Tibial nerve (tissue), 4 donors: ENCODE results near the gene IQSEC3. TPM values are rescaled to one million over a fixed set of nuclear protein-coding genes. Genes with fewer than 3 reads are reported as not detected.
"Not testable (repeated sequence)": the region's sequence is repeated elsewhere in the genome, so short reads cannot be mapped to it uniquely, and the experiment has no call there.

Source experiments
- DNase-seq, 2 donors: peaks; one replicate each; pipeline ENCODE4 v3.0.0-alpha.2; 2019; ENCODE audit warnings: low spot score in 2 of 2
- H3K27ac ChIP-seq, 4 donors: fragments of 200-600 bp; sonication (generic) in 3 of 4; one replicate each; pipeline ENCODE4 v1.5.1; 2017 to 2019; ENCODE audit warnings: mild to moderate bottlenecking in 1 of 4
- H3K27me3 ChIP-seq, 2 donors: fragments of 200-600 bp; sonication (generic) in 1 of 2; one replicate each; pipeline versions ENCODE4 v1.5.1 to v1.6.0; 2017 to 2019
- H3K36me3 ChIP-seq, 3 donors: fragments of 200-600 bp; sonication (generic); one replicate each; pipeline ENCODE4 v1.5.1; 2018 to 2019
- H3K4me1 ChIP-seq, 4 donors: fragments of 200-600 bp; sonication (generic) in 3 of 4; one replicate each; pipeline ENCODE4 v1.5.1; 2017 to 2019
- H3K4me3 ChIP-seq, 4 donors: fragments of 200-600 bp; sonication (generic) in 3 of 4; one replicate each; pipeline ENCODE4 v1.5.1; 2017 to 2019; ENCODE audit warnings: mild to moderate bottlenecking in 1 of 4, moderate library complexity in 1 of 4
- H3K9me3 ChIP-seq, 4 donors: fragments of 200-600 bp; sonication (generic) in 3 of 4; one replicate each; pipeline ENCODE4 v1.5.1; 2017 to 2019
- EP300 ChIP-seq, 2 donors: sonication (generic); formaldehyde crosslinking; IDR thresholded peaks; one replicate each; pipeline ENCODE4 v1.6.1; 2017; ENCODE audit warnings: antibody characterized with exemption in 2 of 2, mild to moderate bottlenecking in 1 of 2
- POLR2A ChIP-seq, 2 donors: fragments of 450-650 bp; IDR thresholded peaks; one replicate each; pipeline ENCODE4 v1.6.1; 2017; ENCODE audit warnings: antibody characterized with exemption in 2 of 2, mild to moderate bottlenecking in 2 of 2, moderate library complexity in 2 of 2
- WGBS, 2 donors: methylation state at CpG; one replicate each; pipeline ENCODE4 v1.1.5; 2018; 5-methylcytosine and 5-hydroxymethylcytosine counted together
- total RNA-seq, 4 donors: library from RNA; depleted of rRNA; stranded (reverse); fragments of >200 nt; gene quantifications; one replicate each; pipeline ENCODE4 v1.1.0, GENCODE V29; 2016
- TF ChIP-seq, protein P1 (sequence below), 5 experiments: fragments of 200-600 bp in 3 of 5; fragments of 450-650 bp in 2 of 5; sonication (generic) in 3 of 5; IDR thresholded peaks; one replicate each; pipeline ENCODE4 v1.5.1; 2016 to 2019; ENCODE audit warnings: antibody characterized with exemption in 5 of 5, mild to moderate bottlenecking in 3 of 5, moderate library complexity in 2 of 5

The IQSEC3 gene
- total RNA-seq, 4 donors from 2014 or later = 0.84 to 6.5 (median 1.6) TPM

GRCh38 chr12:51087-51486, 15.5 kb upstream of the IQSEC3 start:
- H3K9me3 ChIP-seq, H3K4me1 ChIP-seq, H3K36me3 ChIP-seq, H3K27ac ChIP-seq, DNase-seq, H3K4me3 ChIP-seq: not testable (repeated sequence)
- WGBS, 2 donors = 47 to 55% methylated on average over 5 of the region's 5 CpGs
- peaks cover 0 to 37% of the 10 kb centered on the region in 2 donors for H3K27me3 ChIP-seq

DNA sequence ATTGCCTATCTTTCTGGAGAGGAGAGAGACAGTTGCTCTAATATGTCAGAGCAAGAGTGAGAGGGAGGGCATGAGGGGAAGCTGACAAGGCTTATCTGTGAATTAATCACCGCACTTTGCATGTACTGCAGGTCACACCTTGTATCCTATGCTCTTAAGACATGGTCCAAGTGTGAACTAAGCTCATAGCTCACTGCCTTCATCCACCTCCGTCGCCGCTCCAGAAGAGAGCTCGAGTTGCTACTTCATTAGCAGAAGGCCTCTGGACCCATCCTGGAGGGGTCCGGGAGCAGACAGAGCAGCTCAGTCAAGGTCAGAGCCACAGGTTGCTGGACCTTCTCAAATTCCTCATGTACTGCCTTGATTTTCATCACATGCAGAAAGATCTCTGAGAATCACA, 14.6 kb upstream of the IQSEC3 start:
- H3K4me3 ChIP-seq, H3K4me1 ChIP-seq, H3K36me3 ChIP-seq, H3K9me3 ChIP-seq, DNase-seq, H3K27ac ChIP-seq: not testable (repeated sequence)
- peaks cover 0 to 40% of the 10 kb centered on the region in 2 donors for H3K27me3 ChIP-seq
- 76 to 80% methylated on average over 6 of the region's 6 CpGs for WGBS, 2 donors

GRCh38 chr12:52902-53734, 13.4 kb upstream of the IQSEC3 start:
- not testable (repeated sequence) for DNase-seq, H3K36me3 ChIP-seq, H3K4me3 ChIP-seq, H3K27ac ChIP-seq, H3K4me1 ChIP-seq
- peaks cover 0 to 40% of the 10 kb centered on the region in 2 donors for H3K27me3 ChIP-seq
- 57 to 59% methylated on average over 4 of the region's 4 CpGs for WGBS, 2 donors
- H3K9me3 ChIP-seq = peaks cover 0 to 15% (median 0%) of the 10 kb centered on the region in 4 donors

GRCh38 chr12:53735-54730, 12.5 kb upstream of the IQSEC3 start:
- TF ChIP-seq POLR2A (IDR thresholded peaks at IDR 0.05) (no peak), EP300 (IDR thresholded peaks at IDR 0.05) (no peak)
- TF ChIP-seq, protein P1, sequence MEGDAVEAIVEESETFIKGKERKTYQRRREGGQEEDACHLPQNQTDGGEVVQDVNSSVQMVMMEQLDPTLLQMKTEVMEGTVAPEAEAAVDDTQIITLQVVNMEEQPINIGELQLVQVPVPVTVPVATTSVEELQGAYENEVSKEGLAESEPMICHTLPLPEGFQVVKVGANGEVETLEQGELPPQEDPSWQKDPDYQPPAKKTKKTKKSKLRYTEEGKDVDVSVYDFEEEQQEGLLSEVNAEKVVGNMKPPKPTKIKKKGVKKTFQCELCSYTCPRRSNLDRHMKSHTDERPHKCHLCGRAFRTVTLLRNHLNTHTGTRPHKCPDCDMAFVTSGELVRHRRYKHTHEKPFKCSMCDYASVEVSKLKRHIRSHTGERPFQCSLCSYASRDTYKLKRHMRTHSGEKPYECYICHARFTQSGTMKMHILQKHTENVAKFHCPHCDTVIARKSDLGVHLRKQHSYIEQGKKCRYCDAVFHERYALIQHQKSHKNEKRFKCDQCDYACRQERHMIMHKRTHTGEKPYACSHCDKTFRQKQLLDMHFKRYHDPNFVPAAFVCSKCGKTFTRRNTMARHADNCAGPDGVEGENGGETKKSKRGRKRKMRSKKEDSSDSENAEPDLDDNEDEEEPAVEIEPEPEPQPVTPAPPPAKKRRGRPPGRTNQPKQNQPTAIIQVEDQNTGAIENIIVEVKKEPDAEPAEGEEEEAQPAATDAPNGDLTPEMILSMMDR (IDR thresholded peaks at IDR 0.05) = no peak
- no peaks in the 10 kb centered on the region for H3K36me3 ChIP-seq
- H3K27ac ChIP-seq = no peak overlapping the region
- H3K9me3 ChIP-seq = peaks cover 0 to 21% (median 3%) of the 10 kb centered on the region in 4 donors
- DNase-seq = no peak
- H3K4me3 ChIP-seq = no peak overlapping the region
- no peaks in the 10 kb centered on the region for H3K4me1 ChIP-seq
- 44 to 45% methylated on average over 4 of the region's 4 CpGs for WGBS, 2 donors
- H3K27me3 ChIP-seq = peaks cover 0 to 44% of the 10 kb centered on the region in 2 donors

- 64 to 66% methylated on average over 13 of the region's 13 CpGs for WGBS, 2 donors
- Histone ChIP-seq H3K4me3 (no peak overlapping the region), H3K27me3 (peaks cover 0 to 44% of the 10 kb centered on the region in 2 donors), H3K4me1 (no peaks in the 10 kb centered on the region), H3K27ac (no peak overlapping the region), H3K36me3 (no peaks in the 10 kb centered on the region), H3K9me3 (peaks cover 0 to 26% (median 3%) of the 10 kb centered on the region in 4 donors)
- DNase-seq = no peak
- TF ChIP-seq EP300 (IDR thresholded peaks at IDR 0.05) (no peak), POLR2A (IDR thresholded peaks at IDR 0.05) (no peak)
- TF ChIP-seq, protein P1 (IDR thresholded peaks at IDR 0.05) = no peak
Measured at GRCh38 chr12:54750-55535, 11.6 kb upstream of the IQSEC3 start.

GRCh38 chr12:56683-57346, 9.8 kb upstream of the IQSEC3 start:
- no peak for DNase-seq
- peaks cover 0 to 42% of the 10 kb centered on the region in 2 donors for H3K27me3 ChIP-seq

More at GRCh38 chr12:56683-57346, 9.8 kb upstream of the IQSEC3 start:
- Histone ChIP-seq H3K36me3 (no peaks in the 10 kb centered on the region), H3K4me3 (no peak overlapping the region), H3K9me3 (peaks cover 0 to 28% (median 3%) of the 10 kb centered on the region in 4 donors), H3K4me1 (no peaks in the 10 kb centered on the region), H3K27ac (no peak overlapping the region)
- 60 to 62% methylated on average over 7 of the region's 7 CpGs for WGBS, 2 donors
- no peak for TF ChIP-seq EP300 (IDR thresholded peaks at IDR 0.05)
- no peak for TF ChIP-seq POLR2A (IDR thresholded peaks at IDR 0.05)
